ENCODE measurements around the gene TOR1B. TPM values are rescaled to one million over a fixed set of nuclear protein-coding genes. Genes with fewer than 3 reads are reported as not detected.
"Not testable (repeated sequence)": the region's sequence is repeated elsewhere in the genome, so short reads cannot be mapped to it uniquely, and the experiment has no call there.

The TOR1B gene
- total and polyA plus RNA-seq, 4 donors = 12.8 to 31.9 (median 17.8) TPM

DNA sequence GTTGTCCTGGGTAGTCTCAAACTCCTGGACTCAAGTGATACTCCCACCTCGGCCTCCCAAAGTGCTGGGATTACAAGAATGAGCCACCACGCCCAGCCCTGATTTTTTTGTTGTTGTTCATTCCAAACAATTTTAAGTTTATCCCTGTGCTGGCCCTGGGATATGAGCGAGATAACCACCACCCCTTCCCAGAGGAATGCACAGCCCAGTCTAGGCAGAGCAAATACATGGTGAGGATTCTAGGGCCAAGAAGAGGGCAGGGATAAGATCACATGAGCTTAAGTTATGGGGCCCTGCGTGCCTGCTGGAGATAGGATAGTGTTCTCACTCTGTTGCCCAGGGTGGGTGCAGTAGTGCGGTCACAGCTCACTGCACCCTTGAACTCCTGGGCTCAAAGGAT is 21.0 kb upstream of the TOR1B start:
- no peaks in the 10 kb centered on the region for H3K27me3 ChIP-seq (ENCODE audit: control insufficient read depth in 4 of 4, insufficient read depth in 4 of 4, low read length in 3 of 4)
- H3K9me3 ChIP-seq (ENCODE audit: control insufficient read depth in 4 of 4, low read length in 3 of 4) = no peaks in the 10 kb centered on the region
- no peaks in the 10 kb centered on the region for H3K36me3 ChIP-seq (ENCODE audit: control insufficient read depth in 4 of 4, insufficient read depth in 3 of 4, low read depth in 1 of 4, low read length in 3 of 4)
- no peak overlapping the region for H3K4me3 ChIP-seq (ENCODE audit: low read depth in 1 of 3, low read length in 3 of 3)
- H3K27ac ChIP-seq (ENCODE audit: low read depth in 1 of 2, low read length in 2 of 2) = no peak overlapping the region
- 81% methylated on average over 5 of the region's 5 CpGs for whole genome bisulfite sequencing
- H3K9ac ChIP-seq (ENCODE audit: low read depth in 1 of 2, low read length in 2 of 2) = no peak overlapping the region
- DNase-seq (ENCODE audit: low spot score) = no peak
- no peaks in the 10 kb centered on the region for H3K4me1 ChIP-seq (ENCODE audit: control insufficient read depth in 4 of 4, insufficient read depth in 4 of 4, low read length in 3 of 4)
- no peak for TF ChIP-seq TAF1 (conservative IDR thresholded peaks at IDR 0.05)
- TF ChIP-seq YY1 (IDR thresholded peaks at IDR 0.05) = no peak
- TF ChIP-seq RXRA (IDR thresholded peaks at IDR 0.05) = no peak
- no peak for TF ChIP-seq RAD21 (IDR thresholded peaks at IDR 0.05)
- no peak for TF ChIP-seq FOXA1 (IDR thresholded peaks at IDR 0.05)
- TF ChIP-seq, protein P1, sequence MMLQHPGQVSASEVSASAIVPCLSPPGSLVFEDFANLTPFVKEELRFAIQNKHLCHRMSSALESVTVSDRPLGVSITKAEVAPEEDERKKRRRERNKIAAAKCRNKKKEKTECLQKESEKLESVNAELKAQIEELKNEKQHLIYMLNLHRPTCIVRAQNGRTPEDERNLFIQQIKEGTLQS (IDR thresholded peaks at IDR 0.05) = no peak

DNA sequence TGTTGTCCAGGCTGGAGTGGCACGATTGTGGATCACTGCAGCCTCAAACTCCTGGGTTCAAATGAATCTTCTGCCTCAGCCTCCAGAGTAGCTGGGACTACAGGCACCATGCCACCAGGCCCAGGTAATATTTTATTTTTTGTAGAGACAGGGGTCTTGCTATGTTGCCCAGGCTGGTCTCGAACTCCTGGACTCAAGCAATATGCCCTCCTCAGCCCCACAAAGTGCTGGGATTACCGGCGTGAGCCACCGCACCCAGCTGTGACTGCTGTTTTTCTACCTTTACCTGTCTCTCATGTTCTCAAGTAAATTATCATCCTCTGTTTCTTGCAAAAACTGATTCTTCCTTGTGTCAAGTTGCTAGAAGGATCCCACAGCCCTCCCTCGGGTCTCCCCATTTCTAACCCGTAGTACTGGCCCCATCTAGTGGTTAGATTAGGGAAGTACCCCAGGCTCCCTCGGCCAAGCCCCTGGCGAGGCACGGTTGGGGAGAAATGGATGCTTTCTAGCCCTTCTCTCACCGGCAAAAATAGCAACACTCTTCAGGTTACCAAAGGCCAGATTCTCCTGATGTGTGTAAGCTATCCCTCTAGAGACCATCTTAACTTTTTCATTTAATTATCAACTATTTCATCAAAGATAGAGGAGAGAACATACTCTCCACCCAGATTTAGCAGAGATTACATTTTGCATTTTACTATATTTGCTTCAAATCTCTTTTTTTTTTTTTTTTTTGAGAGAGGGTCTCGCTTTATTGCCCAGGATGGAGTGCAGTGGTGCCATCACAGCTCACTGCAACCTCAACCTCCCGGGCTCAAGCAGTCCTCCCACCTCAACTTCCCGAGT is 19.2 kb upstream of the TOR1B start:
- Histone ChIP-seq H3K36me3 (ENCODE audit: control insufficient read depth in 4 of 4, insufficient read depth in 3 of 4, low read depth in 1 of 4, low read length in 3 of 4) (no peaks in the 10 kb centered on the region), H3K27me3 (ENCODE audit: control insufficient read depth in 4 of 4, insufficient read depth in 4 of 4, low read length in 3 of 4) (no peaks in the 10 kb centered on the region), H3K27ac (ENCODE audit: low read depth in 1 of 2, low read length in 2 of 2) (no peak overlapping the region), H3K4me1 (ENCODE audit: control insufficient read depth in 4 of 4, insufficient read depth in 4 of 4, low read length in 3 of 4) (no peaks in the 10 kb centered on the region), H3K4me3 (ENCODE audit: low read depth in 1 of 3, low read length in 3 of 3) (no peak overlapping the region), H3K9ac (ENCODE audit: low read depth in 1 of 2, low read length in 2 of 2) (no peak overlapping the region), H3K9me3 (ENCODE audit: control insufficient read depth in 4 of 4, low read length in 3 of 4) (no peaks in the 10 kb centered on the region)
- DNase-seq (ENCODE audit: low spot score) = peak; percentile 77
- no peak for TF ChIP-seq HNF4A (conservative IDR thresholded peaks at IDR 0.05)
- TF ChIP-seq SP1 (IDR thresholded peaks at IDR 0.05) = no peak
- TF ChIP-seq RAD21 (IDR thresholded peaks at IDR 0.05) = peak; percentile 94 to 97
- peak in 1 of 2 donors; percentile 16 for TF ChIP-seq GABPA (IDR thresholded peaks at IDR 0.05 in 1 of 2, conservative IDR thresholded peaks at IDR 0.05 in 1 of 2)
- peak; percentile 94 for TF ChIP-seq CTCF (IDR thresholded peaks at IDR 0.05; ENCODE audit: low read depth, low read length, missing input control)
- 33% methylated on average over 14 of the region's 14 CpGs for WGBS

- WGBS = 71% methylated on average over 11 of the region's 11 CpGs
Measured at GRCh38 chr9:129784970-129785369, 18.0 kb upstream of the TOR1B start.

GRCh38 chr9:129785866-129786265 is 17.1 kb upstream of the TOR1B start:
- Histone ChIP-seq H3K9me3 (ENCODE audit: control insufficient read depth in 4 of 4, low read length in 3 of 4) (no peaks in the 10 kb centered on the region), H3K4me1 (ENCODE audit: control insufficient read depth in 4 of 4, insufficient read depth in 4 of 4, low read length in 3 of 4) (no peaks in the 10 kb centered on the region), H3K27me3 (ENCODE audit: control insufficient read depth in 4 of 4, insufficient read depth in 4 of 4, low read length in 3 of 4) (no peaks in the 10 kb centered on the region), H3K27ac (ENCODE audit: low read depth in 1 of 2, low read length in 2 of 2) (no peak overlapping the region), H3K4me3 (ENCODE audit: low read depth in 1 of 3, low read length in 3 of 3) (no peak overlapping the region), H3K36me3 (ENCODE audit: control insufficient read depth in 4 of 4, insufficient read depth in 3 of 4, low read depth in 1 of 4, low read length in 3 of 4) (no peaks in the 10 kb centered on the region), H3K9ac (ENCODE audit: low read depth in 1 of 2, low read length in 2 of 2) (no peak overlapping the region)
- 81% methylated on average over 1 of the region's 1 CpG for whole genome bisulfite sequencing
- no peak for DNase-seq (ENCODE audit: low spot score)
- TF ChIP-seq EGR1 (IDR thresholded peaks at IDR 0.05; ENCODE audit: low read depth in 2 of 2) = no peak
- TF ChIP-seq, protein P2, sequence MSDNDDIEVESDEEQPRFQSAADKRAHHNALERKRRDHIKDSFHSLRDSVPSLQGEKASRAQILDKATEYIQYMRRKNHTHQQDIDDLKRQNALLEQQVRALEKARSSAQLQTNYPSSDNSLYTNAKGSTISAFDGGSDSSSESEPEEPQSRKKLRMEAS (IDR thresholded peaks at IDR 0.05) = no peak
- no peak for TF ChIP-seq REST (IDR thresholded peaks at IDR 0.05)
- no peak for TF ChIP-seq RXRA (IDR thresholded peaks at IDR 0.05)
- TF ChIP-seq GABPA (IDR thresholded peaks at IDR 0.05 in 1 of 2, conservative IDR thresholded peaks at IDR 0.05 in 1 of 2) = no peak
- TF ChIP-seq SP1 (IDR thresholded peaks at IDR 0.05) = no peak
- no peak for TF ChIP-seq HNF4A (conservative IDR thresholded peaks at IDR 0.05)
- TF ChIP-seq FOXA2 (IDR thresholded peaks at IDR 0.05) = no peak
- TF ChIP-seq YY1 (IDR thresholded peaks at IDR 0.05) = no peak

More at GRCh38 chr9:129784970-129785369, 18.0 kb upstream of the TOR1B start:
- not testable (repeated sequence) for H3K27ac ChIP-seq (ENCODE audit: low read depth in 1 of 2, low read length in 2 of 2); DNase-seq (ENCODE audit: low spot score); H3K36me3 ChIP-seq (ENCODE audit: control insufficient read depth in 4 of 4, insufficient read depth in 3 of 4, low read depth in 1 of 4, low read length in 3 of 4); H3K9me3 ChIP-seq (ENCODE audit: control insufficient read depth in 4 of 4, low read length in 3 of 4); H3K9ac ChIP-seq (ENCODE audit: low read depth in 1 of 2, low read length in 2 of 2); H3K4me3 ChIP-seq (ENCODE audit: low read depth in 1 of 3, low read length in 3 of 3); H3K4me1 ChIP-seq (ENCODE audit: control insufficient read depth in 4 of 4, insufficient read depth in 4 of 4, low read length in 3 of 4); H3K27me3 ChIP-seq (ENCODE audit: control insufficient read depth in 4 of 4, insufficient read depth in 4 of 4, low read length in 3 of 4)

Measured in liver (tissue), 9 donors.